GM13976 (cell line): ENCODE data around the gene RHBDF1.

Experiments used
- DNase-seq: peaks from one replicate; pipeline ENCODE4 v3.0.0; 2012; ENCODE audit warnings: low spot score
- CTCF ChIP-seq: IDR thresholded peaks from 2 replicates; pipeline ENCODE4 v1.5.1; 2012; ENCODE audit warnings: borderline replicate concordance, mild to moderate bottlenecking; ENCODE audit not compliant: insufficient read depth; ENCODE audit errors: extremely low read depth, missing control alignments, control extremely low read depth
- in situ Hi-C: fragments of 300-500 bp; cut with MboI; formaldehyde crosslinking; loops from one replicate; pipeline ENCODE4 v1.12.0; 2022; ENCODE audit warnings: low sequenced_read_pairs, mixed read lengths, inconsistent platforms; ENCODE audit not compliant: unreplicated experiment

RHBDF1 gene

GRCh38 chr16:96935-97381 is 24.5 kb upstream of the RHBDF1 start:
- in situ Hi-C loops, result no loop called here
- TF ChIP-seq CTCF, result peak; percentile 100
- DNase-seq, result peak; percentile 99

GRCh38 chr16:94918-95265 is 22.5 kb upstream of the RHBDF1 start:
- TF ChIP-seq CTCF, result no peak
- in situ Hi-C loops, result no loop called here
- no peak for DNase-seq

- TF ChIP-seq CTCF, result no peak
- in situ Hi-C loops, result no loop called here
- no peak for DNase-seq
Observed at GRCh38 chr16:92431-93339, 20.3 kb upstream of the RHBDF1 start.

GRCh38 chr16:91484-91883 is 19.1 kb upstream of the RHBDF1 start:
- in situ Hi-C loops, result no loop called here
- no peak for DNase-seq
- no peak for TF ChIP-seq CTCF

GRCh38 chr16:89391-90302 is 17.2 kb upstream of the RHBDF1 start:
- no peak for TF ChIP-seq CTCF
- in situ Hi-C loops, result no loop called here
- no peak for DNase-seq

- no peak for TF ChIP-seq CTCF
- in situ Hi-C loops, result no loop called here
- DNase-seq, result no peak
Observed at GRCh38 chr16:88613-89012, 16.2 kb upstream of the RHBDF1 start.
